ENCODE data around the gene CDH20. TPM values are rescaled to one million over a fixed set of nuclear protein-coding genes. Genes with fewer than 3 reads are reported as not detected.

CDH20 gene
- total and polyA plus RNA-seq, 2 of the 13 experiments (the other 11 are each of a cell fraction or from before 2014, with no cell fraction given), result not detected

- Histone ChIP-seq H3K9ac (ENCODE audit: insufficient read depth, low read depth, low read length) (no peak overlapping the region), H3K27me3 (ENCODE audit: control insufficient read depth in 1 of 2, insufficient read depth in 2 of 2, low read length in 2 of 2) (no peaks in the 10 kb centered on the region), H3K4me3 (replicated peaks in 1 of 3; ENCODE audit: insufficient read depth in 1 of 3, low read depth in 2 of 3, low read length in 3 of 3) (no peak overlapping the region), H3K4me1 (ENCODE audit: insufficient read depth, low read length) (no peaks in the 10 kb centered on the region), H2AFZ (ENCODE audit: low read length) (no peak overlapping the region), H3K79me2 (ENCODE audit: insufficient read depth, low read length) (no peaks in the 10 kb centered on the region), H3K4me2 (ENCODE audit: low read depth, low read length) (no peak overlapping the region), H3K9me3 (ENCODE audit: low read length) (no peaks in the 10 kb centered on the region), H3K27ac (ENCODE audit: extremely low read length, insufficient read depth, low read length) (no peak overlapping the region), H3K36me3 (replicated peaks in 1 of 2; ENCODE audit: control insufficient read depth in 1 of 2, insufficient read depth in 2 of 2, low read length in 2 of 2) (no peaks in the 10 kb centered on the region), H4K20me1 (ENCODE audit: insufficient read depth, low read length) (no peaks in the 10 kb centered on the region)
- ATAC-seq (no peak), FAIRE-seq (no peak), DNase-seq (ENCODE audit: low spot score) (no peak)
- ChIA-PET POLR2A (no interaction called here), CTCF (ENCODE audit: low intra/inter-chr PET ratio, low total read pairs) (no interaction called here)
- intact Hi-C loops (cut with micrococcal nuclease; ENCODE audit: unreplicated experiment), result no loop called here
- WGBS (ENCODE audit: low lambda C conversion rate), result 0% methylated on average over 1 of the region's 1 CpG
- no TSS peak for BruUV-seq (replicated peaks)
- in situ Hi-C loops (cut with HindIII; ENCODE audit: extremely low pct_ligation_motif_present, low pct_unique_long_range_greater_than_20kb), result no loop called here
- no peak for TF ChIP-seq ZNF619 (CRISPR knock-in tag; IDR thresholded peaks at IDR 0.05)
- no peak for TF ChIP-seq ZC3H13 (CRISPR knock-in tag; IDR thresholded peaks at IDR 0.05)
- TF ChIP-seq TEAD2 (CRISPR knock-in tag; IDR thresholded peaks at IDR 0.05), result no peak
- no peak for TF ChIP-seq HNF1B (CRISPR knock-in tag; IDR thresholded peaks at IDR 0.05)
- TF ChIP-seq DMTF1 (CRISPR knock-in tag; IDR thresholded peaks at IDR 0.05), result no peak
- TF ChIP-seq ZNF674 (CRISPR knock-in tag; IDR thresholded peaks at IDR 0.05; ENCODE audit: low read depth), result no peak
- no peak for TF ChIP-seq SAP130 (CRISPR knock-in tag; IDR thresholded peaks at IDR 0.05; ENCODE audit: low read depth)
- TF ChIP-seq ZNF720 (CRISPR knock-in tag; IDR thresholded peaks at IDR 0.05), result no peak
- TF ChIP-seq, protein P1, sequence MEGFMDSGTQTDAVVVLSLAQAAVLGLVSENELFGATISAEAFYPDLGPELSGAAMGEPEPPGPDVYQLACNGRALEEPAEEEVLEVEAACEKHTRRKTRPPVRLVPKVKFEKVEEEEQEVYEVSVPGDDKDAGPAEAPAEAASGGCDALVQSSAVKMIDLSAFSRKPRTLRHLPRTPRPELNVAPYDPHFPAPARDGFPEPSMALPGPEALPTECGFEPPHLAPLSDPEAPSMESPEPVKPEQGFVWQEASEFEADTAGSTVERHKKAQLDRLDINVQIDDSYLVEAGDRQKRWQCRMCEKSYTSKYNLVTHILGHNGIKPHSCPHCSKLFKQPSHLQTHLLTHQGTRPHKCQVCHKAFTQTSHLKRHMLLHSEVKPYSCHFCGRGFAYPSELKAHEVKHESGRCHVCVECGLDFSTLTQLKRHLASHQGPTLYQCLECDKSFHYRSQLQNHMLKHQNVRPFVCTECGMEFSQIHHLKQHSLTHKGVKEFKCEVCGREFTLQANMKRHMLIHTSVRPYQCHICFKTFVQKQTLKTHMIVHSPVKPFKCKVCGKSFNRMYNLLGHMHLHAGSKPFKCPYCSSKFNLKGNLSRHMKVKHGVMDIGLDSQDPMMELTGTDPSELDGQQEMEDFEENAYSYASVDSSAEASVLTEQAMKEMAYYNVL (CRISPR knock-in tag; IDR thresholded peaks at IDR 0.05; ENCODE audit: borderline replicate concordance), result no peak
- TF ChIP-seq, protein P2, sequence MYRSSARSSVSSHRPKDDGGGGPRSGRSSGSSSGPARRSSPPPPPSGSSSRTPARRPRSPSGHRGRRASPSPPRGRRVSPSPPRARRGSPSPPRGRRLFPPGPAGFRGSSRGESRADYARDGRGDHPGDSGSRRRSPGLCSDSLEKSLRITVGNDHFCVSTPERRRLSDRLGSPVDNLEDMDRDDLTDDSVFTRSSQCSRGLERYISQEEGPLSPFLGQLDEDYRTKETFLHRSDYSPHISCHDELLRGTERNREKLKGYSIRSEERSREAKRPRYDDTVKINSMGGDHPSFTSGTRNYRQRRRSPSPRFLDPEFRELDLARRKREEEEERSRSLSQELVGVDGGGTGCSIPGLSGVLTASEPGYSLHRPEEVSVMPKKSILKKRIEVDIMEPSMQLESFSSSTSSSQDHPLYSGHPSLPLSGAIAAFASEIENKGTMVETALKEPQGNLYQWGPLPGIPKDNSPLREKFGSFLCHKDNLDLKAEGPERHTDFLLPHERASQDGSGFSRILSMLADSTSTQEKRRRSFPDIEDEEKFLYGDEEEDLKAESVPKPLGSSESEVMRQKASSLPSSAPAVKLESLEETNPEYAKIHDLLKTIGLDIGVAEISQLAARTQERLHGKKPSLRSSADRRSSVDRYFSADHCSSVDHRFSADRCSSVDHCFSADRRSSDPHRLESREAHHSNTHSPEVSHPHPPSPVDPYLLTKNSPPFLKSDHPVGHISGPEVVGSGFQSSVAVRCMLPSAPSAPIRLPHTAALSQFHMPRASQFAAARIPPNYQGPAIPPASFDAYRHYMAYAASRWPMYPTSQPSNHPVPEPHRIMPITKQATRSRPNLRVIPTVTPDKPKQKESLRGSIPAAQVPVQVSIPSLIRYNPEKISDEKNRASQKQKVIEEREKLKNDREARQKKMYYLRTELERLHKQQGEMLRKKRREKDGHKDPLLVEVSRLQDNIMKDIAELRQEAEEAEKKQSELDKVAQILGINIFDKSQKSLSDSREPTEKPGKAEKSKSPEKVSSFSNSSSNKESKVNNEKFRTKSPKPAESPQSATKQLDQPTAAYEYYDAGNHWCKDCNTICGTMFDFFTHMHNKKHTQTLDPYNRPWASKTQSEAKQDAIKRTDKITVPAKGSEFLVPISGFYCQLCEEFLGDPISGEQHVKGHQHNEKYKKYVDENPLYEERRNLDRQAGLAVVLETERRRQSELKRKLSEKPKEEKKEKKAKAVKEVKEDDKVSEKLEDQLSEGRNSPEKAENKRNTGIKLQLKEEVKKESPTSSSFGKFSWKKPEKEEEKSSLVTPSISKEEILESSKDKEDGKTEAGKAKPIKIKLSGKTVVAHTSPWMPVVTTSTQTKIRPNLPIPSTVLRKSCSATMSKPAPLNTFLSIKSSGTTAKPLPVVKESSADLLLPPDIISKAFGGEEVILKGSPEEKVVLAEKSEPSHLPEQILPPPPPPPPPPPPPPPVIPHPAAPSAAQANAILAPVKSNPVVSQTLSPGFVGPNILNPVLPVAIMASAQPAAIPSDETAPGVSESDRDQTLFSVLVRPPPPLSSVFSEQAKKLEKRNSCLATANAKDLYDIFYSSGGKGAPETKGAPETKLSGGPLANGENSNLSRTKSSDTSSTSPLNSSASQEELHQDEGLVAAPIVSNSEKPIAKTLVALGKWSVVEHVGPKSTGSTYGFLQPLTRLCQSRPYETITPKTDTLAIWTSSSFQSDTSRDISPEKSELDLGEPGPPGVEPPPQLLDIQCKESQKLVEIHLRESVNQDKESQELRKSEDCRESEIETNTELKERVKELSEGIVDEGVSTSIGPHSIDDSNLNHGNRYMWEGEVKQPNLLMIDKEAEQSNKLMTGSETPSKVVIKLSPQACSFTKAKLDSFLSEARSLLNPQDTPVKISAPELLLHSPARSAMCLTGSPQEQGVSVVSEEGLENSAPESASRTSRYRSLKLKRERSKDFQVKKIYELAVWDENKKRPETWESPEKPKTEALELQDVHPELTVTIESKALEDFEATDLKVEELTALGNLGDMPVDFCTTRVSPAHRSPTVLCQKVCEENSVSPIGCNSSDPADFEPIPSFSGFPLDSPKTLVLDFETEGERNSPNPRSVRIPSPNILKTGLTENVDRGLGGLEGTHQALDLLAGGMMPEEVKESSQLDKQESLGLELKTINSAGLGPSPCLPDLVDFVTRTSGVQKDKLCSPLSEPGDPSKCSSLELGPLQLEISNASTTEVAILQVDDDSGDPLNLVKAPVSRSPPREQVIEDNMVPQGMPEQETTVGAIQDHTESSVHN (CRISPR knock-in tag; IDR thresholded peaks at IDR 0.05), result no peak
Measured at GRCh38 chr18:61362511-61362910, 29.3 kb downstream of the CDH20 start.
